ENCODE measurements around the gene NDUFS7.

DNA sequence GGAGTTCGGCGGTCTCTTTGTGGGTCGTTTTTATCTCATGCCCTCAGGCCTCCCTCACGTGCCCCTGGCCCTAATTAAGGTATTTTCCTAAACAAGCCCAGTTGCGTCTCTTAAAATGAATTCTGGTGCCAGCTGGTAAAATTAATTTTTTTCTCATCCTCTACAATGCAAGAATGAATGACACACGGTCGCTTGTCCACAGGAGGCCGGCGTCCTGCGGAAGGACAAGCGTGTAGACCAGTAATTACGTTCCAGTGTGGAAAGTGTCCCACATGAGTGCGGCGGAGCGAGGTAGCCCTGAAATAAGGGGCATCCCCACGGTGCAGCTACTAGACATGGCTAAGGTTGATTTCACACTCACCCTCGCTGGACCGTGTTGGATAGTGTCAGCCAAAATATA, 34.5 kb upstream of the NDUFS7 start:
- TF ChIP-seq EZH2 (IDR thresholded peaks at IDR 0.05; ENCODE audit: borderline replicate concordance, low read depth, low read length, severe bottlenecking) = no peak
- TF ChIP-seq FOS (IDR thresholded peaks at IDR 0.05; ENCODE audit: borderline replicate concordance, insufficient read depth, low read length) = no peak
- TF ChIP-seq POLR2AphosphoS5 (IDR thresholded peaks at IDR 0.05; ENCODE audit: insufficient read depth, low read depth, low read length) = no peak
- TF ChIP-seq, protein P1, sequence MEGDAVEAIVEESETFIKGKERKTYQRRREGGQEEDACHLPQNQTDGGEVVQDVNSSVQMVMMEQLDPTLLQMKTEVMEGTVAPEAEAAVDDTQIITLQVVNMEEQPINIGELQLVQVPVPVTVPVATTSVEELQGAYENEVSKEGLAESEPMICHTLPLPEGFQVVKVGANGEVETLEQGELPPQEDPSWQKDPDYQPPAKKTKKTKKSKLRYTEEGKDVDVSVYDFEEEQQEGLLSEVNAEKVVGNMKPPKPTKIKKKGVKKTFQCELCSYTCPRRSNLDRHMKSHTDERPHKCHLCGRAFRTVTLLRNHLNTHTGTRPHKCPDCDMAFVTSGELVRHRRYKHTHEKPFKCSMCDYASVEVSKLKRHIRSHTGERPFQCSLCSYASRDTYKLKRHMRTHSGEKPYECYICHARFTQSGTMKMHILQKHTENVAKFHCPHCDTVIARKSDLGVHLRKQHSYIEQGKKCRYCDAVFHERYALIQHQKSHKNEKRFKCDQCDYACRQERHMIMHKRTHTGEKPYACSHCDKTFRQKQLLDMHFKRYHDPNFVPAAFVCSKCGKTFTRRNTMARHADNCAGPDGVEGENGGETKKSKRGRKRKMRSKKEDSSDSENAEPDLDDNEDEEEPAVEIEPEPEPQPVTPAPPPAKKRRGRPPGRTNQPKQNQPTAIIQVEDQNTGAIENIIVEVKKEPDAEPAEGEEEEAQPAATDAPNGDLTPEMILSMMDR (IDR thresholded peaks at IDR 0.05; ENCODE audit: extremely low read depth in 1 of 2, insufficient read depth in 1 of 2, low read depth in 1 of 2, low read length in 2 of 2) = no peak
- no peak for TF ChIP-seq GATA2 (IDR thresholded peaks at IDR 0.05; ENCODE audit: insufficient read depth, insufficient read length, low read depth, low read length)
- no peak for TF ChIP-seq POLR2A (IDR thresholded peaks at IDR 0.05; ENCODE audit: low read depth, low read length)
- TF ChIP-seq, protein P2, sequence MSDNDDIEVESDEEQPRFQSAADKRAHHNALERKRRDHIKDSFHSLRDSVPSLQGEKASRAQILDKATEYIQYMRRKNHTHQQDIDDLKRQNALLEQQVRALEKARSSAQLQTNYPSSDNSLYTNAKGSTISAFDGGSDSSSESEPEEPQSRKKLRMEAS (IDR thresholded peaks at IDR 0.05; ENCODE audit: insufficient read depth, insufficient read length) = no peak
- TF ChIP-seq JUN (IDR thresholded peaks at IDR 0.05; ENCODE audit: borderline replicate concordance, insufficient read depth, insufficient read length, low read depth) = no peak
- no peak for TF ChIP-seq MYC (IDR thresholded peaks at IDR 0.05; ENCODE audit: low read depth, low read length)
